GM19372 (cell line): ENCODE results near the gene LRRC14B.

Source experiments
- ATAC-seq: cut with Tn5 transposase; IDR thresholded peaks from one replicate; pipeline ENCODE4 v1.9.1; 2021; ENCODE audit warnings: mild to moderate bottlenecking, low read depth, moderate library complexity; ENCODE audit not compliant: unreplicated experiment

The LRRC14B gene

DNA sequence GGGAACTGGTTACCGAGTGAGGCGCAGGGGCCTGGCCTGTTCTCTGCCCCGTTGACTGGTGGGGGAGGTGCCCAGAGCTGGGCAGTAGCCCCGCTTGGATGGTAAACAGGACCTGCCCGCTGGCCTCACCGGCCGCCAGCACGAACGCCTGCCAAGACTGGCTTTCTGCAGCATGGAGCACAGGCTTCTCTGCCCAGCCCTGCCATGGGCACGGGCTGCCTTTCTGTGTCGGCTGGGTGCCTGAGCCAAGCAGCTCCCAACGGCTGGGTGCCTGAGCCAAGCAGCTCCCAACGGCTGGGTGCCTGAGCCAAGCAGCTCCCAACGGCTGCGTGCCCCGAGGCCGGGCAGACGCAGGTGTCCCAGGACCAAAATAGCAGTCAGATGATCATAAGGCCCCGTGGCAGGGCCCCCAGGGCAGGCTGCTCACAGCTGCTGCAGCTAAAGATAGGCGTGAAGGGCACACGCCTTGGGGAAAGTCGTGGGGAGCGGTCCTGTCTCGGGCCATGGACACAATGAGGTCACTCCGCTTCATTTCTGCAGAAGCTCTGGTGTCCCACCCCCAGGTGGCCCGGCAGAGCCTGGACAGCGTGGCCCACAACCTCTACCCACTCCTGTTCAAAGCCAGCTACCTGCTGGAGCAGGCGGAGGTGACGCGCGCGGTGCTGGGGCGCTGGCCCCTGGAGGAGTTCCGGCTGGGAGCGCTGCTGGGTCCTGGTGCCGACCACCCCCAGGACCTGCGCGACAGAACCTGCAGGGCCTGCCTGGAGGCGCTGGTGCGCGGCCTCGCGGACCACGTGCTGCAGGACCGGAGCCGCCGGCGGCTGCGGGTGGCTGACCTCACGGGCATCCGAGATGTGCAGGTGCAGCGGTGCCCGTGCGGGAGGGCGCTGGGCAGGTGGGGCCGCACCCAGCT is at the start of gene LRRC14B:
Gene LRRC14B, plus strand, starts transcription at position 460 of the 913 bp plus-strand sequence. Its CDS starts 44 bp downstream, at position 504.
- ATAC-seq, result no peak

DNA sequence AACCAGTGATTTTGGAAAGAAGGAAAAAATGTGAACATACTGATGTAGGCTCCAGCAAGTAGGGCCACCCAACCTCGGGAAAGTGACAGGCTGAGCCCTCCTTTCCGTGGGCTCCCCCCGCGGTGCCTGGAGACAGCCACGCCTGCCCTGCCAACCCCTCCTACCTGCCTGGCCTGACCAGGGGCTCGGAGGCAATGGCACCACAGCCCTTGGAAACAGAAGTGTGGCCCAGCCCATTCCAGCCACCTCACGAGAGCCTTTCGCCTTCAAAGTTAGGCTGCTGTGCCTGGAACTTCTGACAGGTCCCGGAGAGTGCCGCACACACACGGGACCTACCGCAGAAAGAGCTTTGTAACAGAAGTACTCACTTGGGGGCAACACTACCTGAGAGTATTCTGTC is 49.5 kb upstream of the LRRC14B start:
- ATAC-seq, result no peak

DNA sequence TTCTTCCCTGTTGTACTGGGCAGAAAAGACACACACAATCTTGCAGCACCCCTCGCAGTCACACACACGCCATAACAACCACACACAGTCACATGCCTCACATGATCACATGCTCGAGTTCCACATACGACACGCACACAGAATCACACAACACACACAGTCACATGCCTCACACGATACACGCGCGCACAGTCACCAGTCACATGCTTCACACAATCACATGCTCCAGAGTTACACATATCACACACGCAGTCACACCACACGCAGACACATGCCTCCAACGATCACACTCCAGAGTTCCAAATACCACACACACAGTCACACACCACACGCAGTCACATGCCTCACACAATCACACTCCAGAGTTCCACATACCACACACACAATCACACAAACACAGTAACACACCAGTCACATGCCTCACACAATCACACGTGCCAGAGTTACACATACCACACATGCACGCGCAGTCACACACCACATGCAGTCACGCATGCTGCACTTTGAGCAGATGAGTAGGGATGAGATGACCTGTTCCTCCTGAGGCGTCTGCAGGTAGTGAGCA is 49.0 kb upstream of the LRRC14B start:
- no peak for ATAC-seq

DNA sequence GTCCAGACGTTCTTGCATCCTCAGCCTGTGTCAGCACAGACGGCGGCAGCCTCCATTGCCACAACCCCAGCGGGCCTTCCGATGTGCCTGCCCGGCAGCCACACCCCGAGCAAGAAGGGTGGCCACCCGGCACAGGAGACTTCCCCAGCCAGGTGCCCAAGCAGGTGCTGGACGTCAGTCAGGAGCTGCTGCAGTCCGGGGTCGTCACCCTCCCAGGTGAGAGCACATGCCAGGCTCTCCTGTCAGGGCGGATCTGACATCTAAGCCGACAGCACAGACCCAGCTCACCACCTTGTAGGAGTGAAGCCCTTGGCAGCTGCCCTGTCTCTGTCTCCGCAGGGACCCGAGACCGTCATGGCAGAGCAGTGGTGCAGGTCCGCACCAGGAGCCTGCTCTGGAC is 48.3 kb upstream of the LRRC14B start:
- no peak for ATAC-seq

DNA sequence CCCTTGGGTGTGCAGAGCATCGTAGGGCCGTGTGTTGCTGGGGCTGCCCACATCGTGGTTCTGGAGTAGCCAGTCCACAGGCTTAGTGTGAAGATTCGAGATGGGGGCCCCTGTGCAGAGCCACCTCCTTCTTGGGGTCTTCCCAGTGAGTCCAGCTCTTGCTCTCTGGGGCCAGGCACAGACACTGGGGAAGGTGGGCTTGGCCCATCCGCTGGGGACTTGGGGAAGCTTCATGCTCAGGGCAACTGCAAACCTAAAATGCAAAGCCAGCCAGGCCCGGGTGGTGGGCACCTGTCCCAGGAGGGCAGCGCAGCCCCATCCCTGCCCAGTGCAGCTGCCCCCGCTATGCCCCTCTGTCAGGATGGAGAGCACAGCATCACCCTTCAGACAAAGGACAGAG is 46.4 kb upstream of the LRRC14B start:
- no peak for ATAC-seq

DNA sequence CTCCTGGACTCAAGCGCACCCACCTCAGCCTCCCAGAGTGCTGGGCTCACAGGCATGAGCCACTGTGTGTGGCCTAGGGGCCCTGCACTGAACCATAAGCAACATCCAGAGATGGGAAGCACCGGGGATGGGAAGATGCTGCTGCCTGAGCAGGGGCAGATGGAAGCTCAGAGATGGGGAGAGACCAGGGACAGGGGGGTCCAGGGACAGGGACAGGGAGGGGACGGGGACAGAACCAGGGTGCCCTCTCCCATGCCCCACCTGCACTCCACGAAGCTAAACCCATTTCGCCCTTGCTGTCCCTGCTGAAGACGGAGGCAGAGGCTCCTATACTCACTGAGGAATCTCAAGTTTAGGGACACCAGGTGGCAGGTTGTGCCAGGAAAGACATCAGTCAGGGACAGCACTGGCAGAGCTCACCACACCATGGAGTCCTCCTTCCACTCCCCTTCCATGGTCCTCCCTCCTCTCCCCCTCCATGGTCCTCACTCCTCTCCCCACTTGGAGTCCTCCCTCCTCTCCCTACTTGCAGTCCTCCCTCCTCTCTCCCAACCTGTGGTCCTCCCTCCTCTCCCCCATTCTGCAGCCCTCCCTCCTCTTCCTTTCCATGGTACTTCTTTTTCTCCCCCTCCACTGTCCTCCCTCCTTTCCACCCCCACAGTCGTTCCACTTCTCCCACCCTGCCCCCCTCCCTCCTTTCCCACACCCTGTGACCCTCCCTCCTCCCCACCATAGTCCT is 45.5 kb upstream of the LRRC14B start:
- ATAC-seq, result no peak

DNA sequence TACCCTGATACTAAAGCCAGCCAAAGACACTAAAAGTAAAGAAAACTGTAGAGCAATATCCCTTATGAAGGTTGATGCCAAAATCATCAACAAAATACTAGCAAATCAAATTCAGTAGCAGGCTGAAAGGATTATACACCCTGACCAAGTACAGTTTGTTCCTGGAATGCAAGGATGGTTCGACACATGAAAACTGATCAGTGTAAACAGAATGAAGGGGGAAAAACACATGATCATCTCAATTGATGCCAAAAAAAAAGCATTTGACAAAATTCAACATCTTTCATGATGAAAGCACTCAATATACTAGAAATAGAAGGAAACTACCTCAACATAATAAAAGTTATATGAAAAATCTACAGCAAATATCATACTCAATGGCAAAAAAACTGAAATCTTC is 43.5 kb upstream of the LRRC14B start:
- ATAC-seq, result no peak

DNA sequence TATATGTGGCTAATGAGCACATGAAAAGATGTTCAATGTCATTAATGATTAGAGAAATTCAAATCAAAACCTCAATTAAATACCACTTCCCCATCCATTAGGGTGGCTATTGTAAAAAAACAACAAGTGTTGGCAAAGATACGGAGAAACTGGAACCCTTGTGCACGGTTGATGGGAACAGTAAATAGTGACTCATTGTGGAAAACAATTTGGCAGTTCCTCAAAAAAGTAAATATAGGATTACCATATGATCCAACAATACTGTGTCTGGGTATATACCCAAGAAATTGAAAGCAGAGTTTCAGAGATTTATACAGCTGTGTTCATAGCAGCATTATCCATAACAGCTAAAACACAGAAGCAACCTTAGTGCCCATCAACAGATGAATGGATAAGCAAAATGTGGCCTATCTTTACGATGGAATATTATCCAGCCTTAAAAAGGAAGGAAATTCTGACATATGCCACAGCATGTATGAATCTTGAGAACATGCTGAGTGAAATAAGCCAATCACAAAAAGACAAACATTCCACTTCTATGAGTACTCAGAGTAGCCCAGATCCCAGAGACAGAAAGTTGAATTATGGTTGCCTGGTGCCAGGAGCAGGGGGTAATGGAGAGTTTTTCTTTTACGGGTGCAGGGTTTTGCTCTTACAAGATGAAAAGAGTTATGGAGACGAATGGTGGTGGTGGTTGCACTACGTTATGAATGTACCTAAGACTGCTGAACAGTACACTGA is 41.4 kb upstream of the LRRC14B start:
- no peak for ATAC-seq

DNA sequence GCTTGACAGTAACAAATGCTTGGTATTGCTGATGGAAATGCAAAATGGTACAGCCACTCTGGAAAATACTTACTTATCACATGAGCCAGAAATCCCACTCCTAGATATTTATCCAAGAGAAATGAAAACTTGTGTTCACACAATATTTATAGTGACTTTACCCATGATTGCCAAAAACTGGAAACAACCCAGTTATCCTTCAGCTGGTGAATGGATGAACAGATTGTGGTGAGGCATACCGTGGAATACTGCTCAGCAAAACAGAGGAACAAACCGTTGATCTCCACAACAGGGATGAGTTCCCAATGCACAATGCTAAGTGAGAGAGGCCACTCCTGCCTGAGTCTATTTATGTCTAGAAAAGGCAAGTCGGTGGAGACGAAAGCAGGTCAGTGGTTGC is 40.5 kb upstream of the LRRC14B start:
- ATAC-seq, result no peak

DNA sequence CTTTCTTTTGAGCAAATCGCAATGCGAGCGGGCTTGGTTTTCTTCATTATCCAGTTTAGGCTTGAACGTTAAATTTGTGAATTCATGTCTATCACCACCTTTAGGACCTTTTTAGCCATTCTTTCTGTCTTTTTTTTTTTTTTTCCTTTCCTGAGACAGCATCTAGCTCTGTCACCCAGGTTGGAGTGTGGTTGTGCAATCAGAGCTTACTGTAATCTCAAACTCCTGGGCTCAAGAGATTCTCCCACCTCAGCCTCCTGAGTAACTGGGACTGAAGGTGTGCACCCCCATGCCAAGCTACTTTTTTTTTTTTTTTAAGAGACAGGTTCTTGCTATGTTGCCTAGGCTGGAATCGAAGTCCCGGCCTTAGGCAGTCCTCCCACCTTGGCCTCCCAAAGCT is 39.2 kb upstream of the LRRC14B start:
- no peak for ATAC-seq

DNA sequence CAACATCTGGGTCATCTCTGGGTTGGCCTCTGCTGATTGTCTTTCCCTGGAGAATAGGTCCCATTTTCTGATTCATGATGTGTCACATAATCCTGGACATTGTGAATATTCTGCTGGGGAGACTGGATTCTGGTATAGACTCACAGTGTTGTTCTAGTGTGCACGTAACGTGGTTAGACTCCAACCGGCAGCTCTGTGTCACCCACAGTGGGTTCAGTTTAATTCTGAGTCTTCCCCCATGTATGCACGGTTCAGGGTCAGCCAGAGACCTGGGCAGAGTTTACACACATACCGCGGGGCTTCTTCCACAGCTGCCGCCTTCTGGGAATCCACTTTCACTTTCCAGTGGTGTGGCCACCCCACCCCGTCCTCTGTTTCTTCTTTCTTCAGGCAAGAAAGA is 38.0 kb upstream of the LRRC14B start:
- ATAC-seq, result no peak

DNA sequence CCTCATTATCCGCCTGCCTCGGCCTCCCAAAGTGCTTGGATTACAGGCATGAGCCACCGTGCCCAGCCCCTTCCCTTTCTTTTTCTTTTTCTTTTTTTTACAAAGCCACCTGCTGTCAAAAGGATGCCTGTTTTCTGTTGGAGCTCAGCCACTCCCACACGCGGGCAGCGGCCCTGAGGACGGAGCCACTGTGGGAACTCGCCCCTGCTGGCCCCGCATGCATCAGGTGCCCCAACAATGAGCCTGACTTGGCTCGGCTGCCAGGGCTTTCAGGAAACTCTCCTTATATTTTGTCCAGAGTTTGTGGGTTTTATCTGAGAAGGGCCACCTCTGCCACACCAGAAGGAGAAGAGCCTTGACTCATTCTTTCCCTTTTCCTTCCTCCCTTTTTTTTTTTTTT is 37.1 kb upstream of the LRRC14B start:
- no peak for ATAC-seq

DNA sequence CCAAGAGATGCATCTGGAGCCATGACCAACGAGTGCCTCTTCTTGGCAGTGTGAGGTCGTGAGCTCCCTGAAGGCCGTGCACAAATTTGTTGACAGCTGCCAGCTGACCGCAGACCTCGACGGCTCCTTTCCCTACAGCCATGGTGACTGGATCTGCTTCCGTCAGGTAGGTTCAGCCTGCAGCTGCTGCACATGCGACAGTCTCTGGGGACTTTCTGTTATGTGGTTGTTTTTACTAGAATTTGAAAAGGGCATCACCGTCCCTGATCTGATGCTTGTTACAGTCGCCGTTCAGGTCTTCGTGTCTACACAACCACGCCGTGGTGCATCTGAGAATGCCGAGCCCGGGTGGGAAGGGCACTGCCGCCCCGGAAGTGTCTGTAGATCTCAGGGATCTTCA is 36.5 kb upstream of the LRRC14B start:
- ATAC-seq, result no peak

DNA sequence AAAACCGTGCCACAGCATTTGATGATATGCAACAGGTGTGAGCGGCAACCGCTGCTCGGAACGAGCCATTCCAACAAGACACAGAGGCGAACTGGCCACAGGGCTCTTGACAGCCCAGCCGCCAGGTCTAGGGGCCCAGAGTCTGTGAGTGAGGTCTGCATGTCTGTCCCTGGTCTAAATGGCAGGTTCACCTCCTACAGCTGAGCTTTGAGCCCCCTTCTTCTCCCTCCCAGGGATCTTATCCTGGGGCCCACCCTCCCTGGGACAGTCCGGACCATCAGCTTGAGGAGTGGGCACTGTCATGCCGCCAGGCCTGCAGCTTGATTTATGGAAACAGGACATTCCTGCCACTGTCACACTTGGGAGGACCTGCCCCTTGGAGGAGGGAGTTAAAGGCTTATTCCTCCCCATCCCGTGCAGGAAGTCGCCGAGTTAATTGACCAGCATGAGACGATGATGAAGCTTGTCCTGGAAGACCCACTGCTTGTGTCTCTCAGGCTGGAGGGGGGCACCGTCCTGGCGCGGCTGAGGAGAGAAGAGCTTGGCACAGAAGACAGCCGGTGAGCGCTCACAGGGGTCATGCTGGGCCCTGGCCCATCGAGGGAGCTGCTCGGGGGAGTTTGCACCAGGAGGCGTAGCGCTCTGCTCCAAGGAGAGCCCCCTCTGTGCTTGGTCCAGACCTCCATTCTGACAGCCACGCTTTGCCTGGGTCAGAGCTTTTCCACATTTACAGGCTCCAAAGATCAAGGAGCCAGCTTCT is 35.5 kb upstream of the LRRC14B start:
- no peak for ATAC-seq

DNA sequence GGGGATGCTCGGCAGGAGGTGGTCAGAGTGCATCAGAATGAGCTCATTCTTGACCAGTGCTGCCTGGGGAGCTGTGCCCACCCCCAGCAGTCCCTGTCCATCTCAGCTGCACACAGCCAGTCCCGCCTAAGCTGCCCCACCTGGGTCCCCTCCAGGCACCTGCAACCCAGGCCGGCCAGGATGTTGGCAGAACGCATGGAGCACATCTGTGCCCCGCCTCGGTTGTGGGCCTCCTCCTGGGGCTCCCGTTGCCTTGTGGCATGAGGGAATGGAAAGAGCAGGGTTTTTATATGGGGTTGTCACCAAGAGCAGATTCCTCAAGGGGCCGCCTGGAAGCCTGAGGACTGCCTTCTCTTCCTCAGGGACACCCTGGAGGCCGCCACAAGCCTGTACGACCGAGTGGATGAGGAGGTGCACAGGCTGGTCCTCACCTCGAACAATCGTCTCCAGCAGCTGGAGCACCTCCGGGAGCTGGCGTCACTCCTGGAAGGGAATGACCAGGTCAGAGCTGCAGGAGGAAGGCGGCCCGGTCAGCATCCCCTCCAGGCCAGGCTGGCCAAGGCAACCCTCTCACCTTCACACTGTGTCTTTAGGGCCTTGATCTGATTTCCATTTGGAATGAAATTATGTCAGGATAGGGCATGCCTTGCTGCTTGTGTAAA is 34.8 kb upstream of the LRRC14B start:
- ATAC-seq, result no peak

DNA sequence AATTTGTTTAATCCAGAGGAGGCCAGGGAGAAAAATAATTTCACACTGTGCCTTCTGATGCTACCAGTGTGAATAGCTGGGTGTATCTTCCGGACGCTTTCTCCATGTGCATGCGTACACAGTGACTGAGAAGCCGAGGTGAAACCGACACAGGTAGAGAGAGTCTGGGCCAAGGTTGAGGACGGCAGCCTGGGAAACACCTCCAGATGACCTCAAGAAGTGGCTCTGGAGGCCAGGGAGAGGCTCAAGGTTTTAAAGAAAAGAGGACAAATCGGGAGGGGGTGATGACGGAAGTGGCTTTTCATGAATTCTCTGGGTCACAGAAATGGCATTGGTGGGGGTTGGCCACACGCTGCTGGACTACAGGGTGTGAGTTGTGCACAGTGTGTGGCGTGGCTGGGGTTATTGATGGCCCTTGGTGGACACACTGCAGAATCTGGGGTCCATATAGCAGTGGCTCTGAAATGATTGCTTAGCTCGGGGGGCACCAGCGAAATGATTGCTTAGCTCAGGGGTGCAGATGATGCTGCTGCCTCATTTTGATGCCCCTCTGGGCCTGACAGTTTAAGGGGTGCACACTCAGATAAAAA is 34.1 kb upstream of the LRRC14B start:
- no peak for ATAC-seq

DNA sequence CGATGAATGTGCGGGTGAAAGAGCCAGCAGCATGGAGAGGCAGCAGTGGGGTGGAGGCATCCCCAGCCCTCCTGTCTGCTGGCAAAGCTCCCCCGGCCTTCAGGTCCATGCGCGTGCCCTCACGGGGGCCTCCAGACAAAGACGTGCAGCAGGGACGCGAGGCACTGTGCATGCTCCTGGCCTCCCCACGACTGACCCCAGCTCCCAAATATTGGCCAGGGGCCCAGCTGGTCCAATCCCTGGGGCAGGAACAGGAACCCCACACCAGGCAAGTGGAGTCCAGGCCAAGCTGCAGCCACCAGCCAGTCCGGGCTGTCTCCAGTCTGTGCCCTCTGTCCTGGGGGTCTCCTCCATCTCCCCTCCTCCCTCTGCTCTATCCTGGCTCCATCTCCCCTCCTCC is 33.5 kb upstream of the LRRC14B start:
- ATAC-seq, result no peak

DNA sequence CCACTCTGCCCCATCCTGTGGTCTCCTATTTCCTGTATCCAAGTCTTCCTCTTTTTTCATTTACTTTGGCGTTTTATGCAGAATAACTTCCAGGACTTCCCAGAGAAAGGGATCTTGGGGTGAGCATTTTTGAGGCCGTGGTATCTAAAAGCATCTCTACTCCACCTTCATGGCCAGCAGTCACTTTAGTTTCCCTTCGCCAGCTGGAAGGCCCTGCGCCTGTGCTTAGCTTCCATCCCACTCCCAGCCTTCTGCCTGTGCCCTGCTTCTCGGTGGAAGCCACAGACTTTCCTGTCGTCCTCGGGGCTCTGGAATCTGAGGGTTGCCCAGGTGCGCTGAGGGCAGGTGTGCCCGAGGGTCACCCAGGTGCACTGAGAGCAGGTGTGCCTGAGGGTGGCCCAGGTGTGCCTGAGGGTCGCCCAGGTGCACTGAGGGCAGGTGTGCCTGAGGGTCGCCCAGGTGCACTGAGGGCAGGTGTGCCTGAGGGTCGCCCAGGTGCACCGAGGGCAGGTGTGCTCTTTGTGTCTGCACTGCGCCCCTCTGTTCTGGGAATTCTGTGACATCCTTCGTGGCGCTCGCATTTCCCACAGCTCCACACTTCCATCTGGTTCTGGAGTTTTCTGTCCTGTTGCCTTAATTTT is 32.4 kb upstream of the LRRC14B start:
- no peak for ATAC-seq
